Transverse colon (tissue), 4 donors: ENCODE measurements around the gene CREB5.

ENCODE experiments used
- EP300 ChIP-seq: sonication (generic); formaldehyde crosslinking; IDR thresholded peaks from one replicate; pipeline ENCODE4 v1.6.1; 2017; ENCODE audit warnings: antibody characterized with exemption, low read depth
- POLR2A ChIP-seq: fragments of 450-650 bp; IDR thresholded peaks from one replicate; pipeline ENCODE4 v1.6.1; 2016; ENCODE audit warnings: antibody characterized with exemption, mild to moderate bottlenecking, moderate library complexity
- POLR2AphosphoS5 ChIP-seq, 3 donors: sonication (generic); formaldehyde crosslinking; IDR thresholded peaks; one replicate each; pipeline ENCODE4 v1.6.1; 2016; ENCODE audit warnings: antibody characterized with exemption in 3 of 3
- TF ChIP-seq, protein P1 (sequence below), 5 experiments: fragments of 200-600 bp in 3 of 5; fragments of 450-650 bp in 2 of 5; sonication (generic) in 3 of 5; IDR thresholded peaks; 1 replicate in 2 of 5; 2 replicates in 3 of 5; pipeline ENCODE4 v1.5.1; 2016 to 2017; ENCODE audit warnings: antibody characterized with exemption in 5 of 5, inconsistent platforms in 3 of 5, mild to moderate bottlenecking in 2 of 5, moderate library complexity in 1 of 5

DNA sequence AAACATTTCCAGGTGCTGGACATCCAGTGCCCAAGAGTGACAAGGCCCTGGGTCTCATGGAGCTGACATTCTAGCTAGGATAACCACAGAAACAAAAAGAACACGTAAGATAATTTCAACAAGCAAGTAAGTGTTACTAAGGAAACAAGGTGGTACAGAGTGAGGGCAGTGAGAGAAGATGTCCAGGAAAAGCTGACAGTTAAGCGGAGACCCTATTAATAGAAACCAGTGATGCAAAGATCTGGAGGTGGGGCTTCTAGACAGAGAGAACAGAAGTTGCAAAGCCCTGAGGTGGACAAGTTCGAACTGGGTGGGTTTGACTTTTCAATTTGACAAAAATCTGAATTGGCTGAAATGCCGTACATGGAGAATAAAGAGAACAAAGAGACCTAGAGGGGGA, 449.5 kb downstream of the CREB5 start:
- TF ChIP-seq POLR2A (no peak), EP300 (no peak), POLR2AphosphoS5 (IDR thresholded peaks at IDR 0.05) (no peak)
- TF ChIP-seq, protein P1, sequence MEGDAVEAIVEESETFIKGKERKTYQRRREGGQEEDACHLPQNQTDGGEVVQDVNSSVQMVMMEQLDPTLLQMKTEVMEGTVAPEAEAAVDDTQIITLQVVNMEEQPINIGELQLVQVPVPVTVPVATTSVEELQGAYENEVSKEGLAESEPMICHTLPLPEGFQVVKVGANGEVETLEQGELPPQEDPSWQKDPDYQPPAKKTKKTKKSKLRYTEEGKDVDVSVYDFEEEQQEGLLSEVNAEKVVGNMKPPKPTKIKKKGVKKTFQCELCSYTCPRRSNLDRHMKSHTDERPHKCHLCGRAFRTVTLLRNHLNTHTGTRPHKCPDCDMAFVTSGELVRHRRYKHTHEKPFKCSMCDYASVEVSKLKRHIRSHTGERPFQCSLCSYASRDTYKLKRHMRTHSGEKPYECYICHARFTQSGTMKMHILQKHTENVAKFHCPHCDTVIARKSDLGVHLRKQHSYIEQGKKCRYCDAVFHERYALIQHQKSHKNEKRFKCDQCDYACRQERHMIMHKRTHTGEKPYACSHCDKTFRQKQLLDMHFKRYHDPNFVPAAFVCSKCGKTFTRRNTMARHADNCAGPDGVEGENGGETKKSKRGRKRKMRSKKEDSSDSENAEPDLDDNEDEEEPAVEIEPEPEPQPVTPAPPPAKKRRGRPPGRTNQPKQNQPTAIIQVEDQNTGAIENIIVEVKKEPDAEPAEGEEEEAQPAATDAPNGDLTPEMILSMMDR (IDR thresholded peaks at IDR 0.05) = no peak
